Neural crest cell (in vitro differentiated cells): ENCODE results near the gene CEMIP. TPM values are rescaled to one million over a fixed set of nuclear protein-coding genes. Genes with fewer than 3 reads are reported as not detected.
A peak's percentile ranks its signal among the peaks of the same experiment; 100 is the strongest.

ENCODE experiments used
- DNase-seq: peaks from one replicate; pipeline ENCODE4 v3.0.0; 2021; ENCODE audit warnings: low read depth, mixed read lengths, low spot score
- H3K27ac Mint-ChIP-seq: one replicate; pipeline ENCODE4 v1.8.0; 2021; ENCODE audit warnings: mild to moderate bottlenecking, mixed read lengths; ENCODE audit not compliant: unreplicated experiment
- H3K27me3 Mint-ChIP-seq: 2 replicates; pipeline ENCODE4 v1.8.0; 2021; ENCODE audit warnings: low read depth, mild to moderate bottlenecking, mixed read lengths
- H3K36me3 Mint-ChIP-seq: 2 replicates; pipeline ENCODE4 v1.8.0; 2021; ENCODE audit warnings: low read depth, mild to moderate bottlenecking, mixed read lengths
- H3K4me1 Mint-ChIP-seq: 2 replicates; pipeline ENCODE4 v1.8.0; 2021; ENCODE audit warnings: mixed read lengths
- H3K4me3 Mint-ChIP-seq: one replicate; pipeline ENCODE4 v1.8.0; 2021; ENCODE audit warnings: mild to moderate bottlenecking, mixed read lengths
- H3K9me3 Mint-ChIP-seq: 2 replicates; pipeline ENCODE4 v1.8.0; 2021; ENCODE audit warnings: mixed read lengths
- CTCF ChIP-seq: fragments of 200-600 bp; sonication (generic); conservative IDR thresholded peaks from 2 replicates; pipeline ENCODE4 v1.5.0; 2021; ENCODE audit warnings: antibody characterized with exemption, mild to moderate bottlenecking
- total RNA-seq: library from RNA; stranded (reverse); gene quantifications from 2 replicates; pipeline ENCODE4 v1.2.1, GENCODE V29; 2021

The CEMIP gene
- total RNA-seq, 1 donor from 2014 or later = 0.33 TPM

GRCh38 chr15:80945605-80946004 is 166.4 kb downstream of the CEMIP start:
- peaks cover 16% of the 10 kb centered on the region for H3K36me3 Mint-ChIP-seq
- H3K4me3 Mint-ChIP-seq = no peak overlapping the region

GRCh38 chr15:80946576-80946975 is 167.4 kb downstream of the CEMIP start:
- Mint-ChIP-seq H3K4me3 (no peak overlapping the region), H3K9me3 (no peaks in the 10 kb centered on the region), H3K27ac (no peak overlapping the region), H3K4me1 (no peaks in the 10 kb centered on the region), H3K36me3 (peaks cover 13% of the 10 kb centered on the region), H3K27me3 (no peaks in the 10 kb centered on the region)
- no peak for DNase-seq
- no peak for TF ChIP-seq CTCF

More at GRCh38 chr15:80945605-80946004, 166.4 kb downstream of the CEMIP start:
- Mint-ChIP-seq H3K27ac (no peak overlapping the region), H3K9me3 (no peaks in the 10 kb centered on the region), H3K27me3 (no peaks in the 10 kb centered on the region), H3K4me1 (no peaks in the 10 kb centered on the region)
- TF ChIP-seq CTCF = no peak
- DNase-seq = no peak

GRCh38 chr15:80948651-80949292 is 169.6 kb downstream of the CEMIP start:
- peaks cover 11% of the 10 kb centered on the region for H3K4me1 Mint-ChIP-seq

GRCh38 chr15:80949756-80950155 is 170.6 kb downstream of the CEMIP start:
- no peak for DNase-seq
- Mint-ChIP-seq H3K27me3 (no peaks in the 10 kb centered on the region), H3K9me3 (no peaks in the 10 kb centered on the region), H3K36me3 (peaks cover 5% of the 10 kb centered on the region), H3K4me3 (no peak overlapping the region), H3K27ac (no peak overlapping the region), H3K4me1 (peaks cover 21% of the 10 kb centered on the region)
- TF ChIP-seq CTCF = no peak

More at GRCh38 chr15:80948651-80949292, 169.6 kb downstream of the CEMIP start:
- TF ChIP-seq CTCF = no peak
- Mint-ChIP-seq H3K27ac (peak overlapping the region; percentile 78), H3K36me3 (peaks cover 8% of the 10 kb centered on the region), H3K9me3 (no peaks in the 10 kb centered on the region), H3K27me3 (no peaks in the 10 kb centered on the region), H3K4me3 (no peak overlapping the region)
- no peak for DNase-seq

GRCh38 chr15:80950291-80951078 is 171.3 kb downstream of the CEMIP start:
- DNase-seq = no peak
- Mint-ChIP-seq H3K9me3 (no peaks in the 10 kb centered on the region), H3K27me3 (no peaks in the 10 kb centered on the region), H3K4me1 (peaks cover 26% of the 10 kb centered on the region), H3K27ac (no peak overlapping the region), H3K4me3 (no peak overlapping the region), H3K36me3 (peaks cover 5% of the 10 kb centered on the region)
- TF ChIP-seq CTCF = no peak
